Testis (tissue), 3 donors: ENCODE results near the gene PRTFDC1. TPM values are rescaled to one million over a fixed set of nuclear protein-coding genes. Genes with fewer than 3 reads are reported as not detected.

Experiments used
- DNase-seq: peaks from one replicate; pipeline ENCODE4 v3.0.0-alpha.2; 2019
- H3K27ac ChIP-seq, 2 donors: fragments of 200-600 bp; sonication (generic); one replicate each; pipeline ENCODE4 v1.5.1; 2019
- H3K27me3 ChIP-seq: fragments of 200-600 bp; sonication (generic); one replicate; pipeline ENCODE4 v1.5.1; 2019
- H3K36me3 ChIP-seq: fragments of 200-600 bp; sonication (generic); one replicate; pipeline ENCODE4 v1.5.1; 2017; ENCODE audit warnings: low read depth; ENCODE audit errors: missing control alignments
- H3K4me1 ChIP-seq: fragments of 200-600 bp; sonication (generic); one replicate; pipeline ENCODE4 v1.5.1; 2019
- H3K4me3 ChIP-seq, 2 donors: fragments of 200-600 bp; sonication (generic); one replicate each; pipeline ENCODE4 v1.5.1; 2017 to 2019
- H3K9me3 ChIP-seq: fragments of 200-600 bp; sonication (generic); one replicate; pipeline ENCODE4 v1.5.1; 2017
- POLR2A ChIP-seq: fragments of 450-650 bp; IDR thresholded peaks from one replicate; pipeline ENCODE4 v1.6.1; 2017; ENCODE audit warnings: antibody characterized with exemption, mild to moderate bottlenecking, moderate library complexity
- WGBS, 2 donors: methylation state at CpG; one replicate each; pipeline ENCODE4 v1.1.5; 2018; 5-methylcytosine and 5-hydroxymethylcytosine counted together
- intact Hi-C: fragments of 100-400 bp; cut with DNase I; formaldehyde crosslinking; loops from one replicate; pipeline ENCODE4 v1.15.1; 2023; ENCODE audit warnings: low total_unique reads
- polyA plus RNA-seq: library from polyadenylated mRNA; stranded (reverse); fragments of 350-450 nt; fragmentation: Illumina TruSeq; extraction: RNeasy Lipid Tissue Mini Kit (QIAGEN cat#74804); gene quantifications from one replicate; pipeline ENCODE4 v1.2.3, GENCODE V29; 2014; ENCODE audit warnings: low read depth, low replicate concordance; ENCODE audit not compliant: insufficient read depth
- total RNA-seq, 2 donors: library from RNA; depleted of rRNA; stranded (reverse); fragments of >200 nt; gene quantifications; one replicate each; pipeline ENCODE4 v1.2.3, GENCODE V29; 2016
- TF ChIP-seq, protein P1 (sequence below), 3 experiments: fragments of 450-650 bp in 2 of 3; fragments of 200-600 bp in 1 of 3; sonication (generic) in 1 of 3; IDR thresholded peaks; one replicate each; pipeline ENCODE4 v1.5.1; 2016 to 2019; ENCODE audit warnings: antibody characterized with exemption in 3 of 3, mild to moderate bottlenecking in 2 of 3, moderate library complexity in 1 of 3

Gene PRTFDC1
- total and polyA plus RNA-seq, 3 donors from 2014 or later: 1.2 to 3.5 (median 2.7) TPM

- Histone ChIP-seq H3K4me3 (no peak overlapping the region), H3K4me1 (peaks cover 19% of the 10 kb centered on the region), H3K36me3 (no peaks in the 10 kb centered on the region), H3K27me3 (no peaks in the 10 kb centered on the region), H3K9me3 (no peaks in the 10 kb centered on the region), H3K27ac (no peak overlapping the region)
- no peak for TF ChIP-seq POLR2A
- TF ChIP-seq, protein P1, sequence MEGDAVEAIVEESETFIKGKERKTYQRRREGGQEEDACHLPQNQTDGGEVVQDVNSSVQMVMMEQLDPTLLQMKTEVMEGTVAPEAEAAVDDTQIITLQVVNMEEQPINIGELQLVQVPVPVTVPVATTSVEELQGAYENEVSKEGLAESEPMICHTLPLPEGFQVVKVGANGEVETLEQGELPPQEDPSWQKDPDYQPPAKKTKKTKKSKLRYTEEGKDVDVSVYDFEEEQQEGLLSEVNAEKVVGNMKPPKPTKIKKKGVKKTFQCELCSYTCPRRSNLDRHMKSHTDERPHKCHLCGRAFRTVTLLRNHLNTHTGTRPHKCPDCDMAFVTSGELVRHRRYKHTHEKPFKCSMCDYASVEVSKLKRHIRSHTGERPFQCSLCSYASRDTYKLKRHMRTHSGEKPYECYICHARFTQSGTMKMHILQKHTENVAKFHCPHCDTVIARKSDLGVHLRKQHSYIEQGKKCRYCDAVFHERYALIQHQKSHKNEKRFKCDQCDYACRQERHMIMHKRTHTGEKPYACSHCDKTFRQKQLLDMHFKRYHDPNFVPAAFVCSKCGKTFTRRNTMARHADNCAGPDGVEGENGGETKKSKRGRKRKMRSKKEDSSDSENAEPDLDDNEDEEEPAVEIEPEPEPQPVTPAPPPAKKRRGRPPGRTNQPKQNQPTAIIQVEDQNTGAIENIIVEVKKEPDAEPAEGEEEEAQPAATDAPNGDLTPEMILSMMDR (IDR thresholded peaks at IDR 0.05): no peak
- intact Hi-C loops: no loop called here
- peak; percentile 17 for DNase-seq
- WGBS, 2 donors: 42 to 56% methylated on average over 5 of the region's 5 CpGs
Measured at GRCh38 chr10:24901686-24902399, 50.6 kb downstream of the PRTFDC1 start.

DNA sequence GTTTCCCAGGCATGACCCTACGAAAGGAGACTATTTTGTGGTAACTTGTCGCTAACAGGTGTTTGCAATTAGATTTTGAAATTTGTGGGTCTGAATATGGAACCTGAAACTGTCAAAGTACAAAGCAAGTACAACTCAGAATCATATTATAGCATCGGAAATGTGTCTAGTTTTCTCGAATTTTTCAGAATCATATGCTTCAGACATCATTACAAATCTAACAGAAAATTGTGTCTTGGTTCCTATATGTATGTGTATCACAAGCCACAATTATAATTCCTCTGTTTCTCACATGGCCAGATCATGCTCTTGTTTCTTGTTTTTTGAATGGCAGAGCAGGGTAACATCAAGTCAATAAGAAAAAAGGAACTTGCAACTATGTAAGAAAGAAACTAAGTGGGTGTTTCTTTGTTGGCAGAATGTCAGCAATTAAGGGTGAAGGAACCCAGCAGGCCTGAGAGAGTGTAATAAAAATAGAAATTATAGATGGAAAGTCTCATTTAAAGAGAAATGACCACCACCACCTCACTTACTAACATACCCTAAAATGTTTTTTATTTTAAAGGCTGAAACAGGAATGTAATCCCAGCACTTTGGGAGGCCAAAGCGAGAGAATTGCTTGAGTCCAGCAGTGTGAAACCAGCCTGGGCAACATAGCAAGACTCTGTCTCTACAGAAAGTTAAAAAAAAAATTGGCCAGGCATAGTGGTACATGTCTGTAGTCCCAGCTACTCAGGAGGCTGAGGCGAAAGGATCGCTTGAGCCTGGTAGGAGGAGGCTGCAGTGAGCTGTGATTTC, 51.3 kb downstream of the PRTFDC1 start:
- WGBS, 2 donors: 79 to 81% methylated on average over 7 of the region's 7 CpGs
- Histone ChIP-seq H3K4me3 (no peak overlapping the region), H3K27ac (no peak overlapping the region), H3K9me3 (no peaks in the 10 kb centered on the region), H3K27me3 (no peaks in the 10 kb centered on the region), H3K4me1 (peaks cover 19% of the 10 kb centered on the region), H3K36me3 (no peaks in the 10 kb centered on the region)
- TF ChIP-seq, protein P1 (IDR thresholded peaks at IDR 0.05): no peak
- TF ChIP-seq POLR2A: no peak
- intact Hi-C loops: no loop called here
- no peak for DNase-seq

DNA sequence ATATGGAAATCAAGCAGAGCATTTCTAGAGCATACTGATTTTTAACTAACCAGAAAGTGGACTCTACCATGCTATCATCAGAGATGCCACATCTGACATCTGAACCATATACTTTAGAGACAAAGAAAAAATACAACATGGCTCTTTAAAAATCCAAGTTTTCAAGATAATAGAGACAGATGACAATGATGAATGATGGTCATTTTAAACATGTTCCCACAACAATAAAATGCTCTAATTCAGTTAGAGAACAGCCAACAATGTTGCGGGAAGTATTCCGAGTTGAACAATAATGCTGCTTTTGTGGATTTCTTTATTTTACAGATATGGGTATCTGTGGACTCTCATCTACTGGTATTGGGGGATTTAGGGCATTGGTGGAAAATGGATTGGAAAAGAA, 52.8 kb downstream of the PRTFDC1 start:
- intact Hi-C loops: no loop called here
- no peaks in the 10 kb centered on the region for H3K9me3 ChIP-seq
- no peaks in the 10 kb centered on the region for H3K27me3 ChIP-seq
- H3K27ac ChIP-seq: no peak overlapping the region
- peaks cover 19% of the 10 kb centered on the region for H3K4me1 ChIP-seq
- 84 to 87% methylated on average over 2 of the region's 2 CpGs for WGBS, 2 donors
- no peaks in the 10 kb centered on the region for H3K36me3 ChIP-seq
- TF ChIP-seq POLR2A: no peak
- TF ChIP-seq, protein P1 (IDR thresholded peaks at IDR 0.05): no peak
- DNase-seq: no peak
- no peak overlapping the region for H3K4me3 ChIP-seq

- intact Hi-C loops: no loop called here
- Histone ChIP-seq H3K36me3 (no peaks in the 10 kb centered on the region), H3K27me3 (no peaks in the 10 kb centered on the region), H3K27ac (no peak overlapping the region), H3K9me3 (no peaks in the 10 kb centered on the region), H3K4me1 (peaks cover 19% of the 10 kb centered on the region), H3K4me3 (no peak overlapping the region)
- no peak for DNase-seq
- WGBS, 2 donors: 84 to 94% methylated on average over 2 of the region's 2 CpGs
- TF ChIP-seq, protein P1 (IDR thresholded peaks at IDR 0.05): no peak
- TF ChIP-seq POLR2A: no peak
Measured at GRCh38 chr10:24898501-24898900, 53.9 kb downstream of the PRTFDC1 start.
